PC-3 (cell line): Measurements from ENCODE around the gene RCCD1. TPM values are rescaled to one million over a fixed set of nuclear protein-coding genes. Genes with fewer than 3 reads are reported as not detected.

ENCODE experiments used
- ATAC-seq: fragments of 200-7000 bp; cut with Tn5 transposase; 2 replicates; pipeline ENCODE4 v1.9.1; 2020; ENCODE audit warnings: mild to moderate bottlenecking, moderate library complexity
- BruUV-seq: library from RNA; stranded (reverse); fragments of 400-500 nt; replicated peaks from 2 replicates; lab custom pipeline; 2021; lab: Mats Ljungman, UMichigan
- CTCF ChIA-PET: fragments of 300-600 bp; sonication (Branson Sonifier 250); formaldehyde crosslinking; loops from one replicate; lab custom pipeline; 2022; ENCODE audit warnings: antibody characterized with exemption; lab: Charles Lee
- POLR2A ChIA-PET: fragments of 300-600 bp; sonication (Branson Sonifier 250); formaldehyde crosslinking; loops from one replicate; lab custom pipeline; 2022; ENCODE audit warnings: antibody characterized with exemption; ENCODE audit not compliant: unreplicated experiment; lab: Charles Lee
- DNase-seq: peaks from one replicate; pipeline ENCODE4 v3.0.0-alpha.2; 2015
- H2AFZ ChIP-seq: fragments of 300-600 bp; sonication (generic); 2 replicates; pipeline ENCODE4 v1.6.0; 2016; ENCODE audit warnings: antibody characterized with exemption, low read length
- H3F3A ChIP-seq: fragments of 300-600 bp; sonication (generic); one replicate; pipeline ENCODE4 v1.6.0; 2017; ENCODE audit warnings: antibody characterized with exemption, low read length, control low read depth, mild to moderate bottlenecking; ENCODE audit not compliant: unreplicated experiment
- H3K27ac ChIP-seq: fragments of 300-600 bp; sonication (generic); 2 replicates; pipeline ENCODE4 v1.5.1; 2016; ENCODE audit warnings: mild to moderate bottlenecking, low read length
- H3K27me3 ChIP-seq: fragments of 300-600 bp; sonication (generic); 2 replicates; pipeline ENCODE4 v1.6.1; 2016; ENCODE audit warnings: low read length, mixed read lengths
- H3K36me3 ChIP-seq: fragments of 300-600 bp; sonication (generic); 2 replicates; pipeline ENCODE4 v1.6.1; 2016; ENCODE audit warnings: low read depth, mixed run types, low read length, mixed read lengths
- H3K4me1 ChIP-seq: fragments of 300-600 bp; sonication (generic); 2 replicates; pipeline ENCODE4 v1.5.1; 2016; ENCODE audit warnings: low read length; ENCODE audit not compliant: insufficient read depth
- H3K4me2 ChIP-seq: fragments of 300-600 bp; sonication (generic); 2 replicates; pipeline ENCODE4 v1.6.0; 2016; ENCODE audit warnings: low read length
- H3K4me3 ChIP-seq: fragments of 300-600 bp; sonication (generic); 2 replicates; pipeline ENCODE4 v1.5.1; 2016; ENCODE audit warnings: mild to moderate bottlenecking, low read length, mixed read lengths
- H3K79me2 ChIP-seq: fragments of 300-600 bp; sonication (generic); 2 replicates; pipeline ENCODE4 v1.6.1; 2017; ENCODE audit warnings: low read length, mixed read lengths
- H3K9ac ChIP-seq: fragments of 300-600 bp; sonication (generic); 2 replicates; pipeline ENCODE4 v1.6.0; 2016; ENCODE audit warnings: mild to moderate bottlenecking, low read length
- H3K9me2 ChIP-seq: fragments of 300-600 bp; sonication (generic); replicated peaks from 2 replicates; pipeline ENCODE4 v1.6.1; 2016; ENCODE audit warnings: mixed run types, low read length, mixed read lengths
- H3K9me3 ChIP-seq: fragments of 300-600 bp; sonication (generic); 2 replicates; pipeline ENCODE4 v1.6.1; 2016; ENCODE audit warnings: low read length, mixed read lengths
- H4K20me1 ChIP-seq: fragments of 300-600 bp; sonication (generic); 2 replicates; pipeline ENCODE4 v1.6.1; 2016; ENCODE audit warnings: low read length, mixed read lengths
- EZH2 ChIP-seq: fragments of 300-600 bp; sonication (generic); IDR thresholded peaks from one replicate; pipeline ENCODE4 v1.6.1; 2017; ENCODE audit warnings: antibody characterized with exemption, mild to moderate bottlenecking, low read length; ENCODE audit not compliant: unreplicated experiment
- EZH2phosphoT487 ChIP-seq: fragments of 300-600 bp; sonication (generic); IDR thresholded peaks from 2 replicates; pipeline ENCODE4 v1.6.1; 2018; ENCODE audit warnings: mild to moderate bottlenecking, antibody characterized with exemption, low read length, borderline replicate concordance
- intact Hi-C: fragments of 100-400 bp; cut with micrococcal nuclease; formaldehyde crosslinking; loops from 2 replicates; pipeline ENCODE4 v1.9.0; 2023
- total RNA-seq: library from RNA; depleted of rRNA; stranded (reverse); fragments of >200 nt; gene quantifications from 2 replicates; pipeline ENCODE4 v1.2.3, GENCODE V29; 2014
- TF ChIP-seq, protein P1 (sequence below): fragments of 300-600 bp; sonication (generic); conservative IDR thresholded peaks from 2 replicates; pipeline ENCODE4 v1.5.1; 2017; ENCODE audit warnings: antibody characterized with exemption, low read depth, mild to moderate bottlenecking, low read length

Gene RCCD1
- total RNA-seq, 1 experiment from 2014 or later, result 9.2 TPM

GRCh38 chr15:90988296-90988695 lies 33.6 kb downstream of the RCCD1 start:
- no peaks in the 10 kb centered on the region for H3K27me3 ChIP-seq
- H3F3A ChIP-seq, result no peaks in the 10 kb centered on the region
- H3K9me2 ChIP-seq, result no peaks in the 10 kb centered on the region
- H2AFZ ChIP-seq, result no peak overlapping the region
- BruUV-seq, result no TSS peak
- H3K36me3 ChIP-seq, result peaks cover 10% of the 10 kb centered on the region
- no peak overlapping the region for H3K27ac ChIP-seq
- H3K79me2 ChIP-seq, result peaks cover 98% of the 10 kb centered on the region
- no peak overlapping the region for H3K4me3 ChIP-seq
- H3K4me1 ChIP-seq, result peaks cover 5% of the 10 kb centered on the region; the same call in 1 of the 2 replicates
- H3K9ac ChIP-seq, result no peak overlapping the region
- TF ChIP-seq, protein P1, sequence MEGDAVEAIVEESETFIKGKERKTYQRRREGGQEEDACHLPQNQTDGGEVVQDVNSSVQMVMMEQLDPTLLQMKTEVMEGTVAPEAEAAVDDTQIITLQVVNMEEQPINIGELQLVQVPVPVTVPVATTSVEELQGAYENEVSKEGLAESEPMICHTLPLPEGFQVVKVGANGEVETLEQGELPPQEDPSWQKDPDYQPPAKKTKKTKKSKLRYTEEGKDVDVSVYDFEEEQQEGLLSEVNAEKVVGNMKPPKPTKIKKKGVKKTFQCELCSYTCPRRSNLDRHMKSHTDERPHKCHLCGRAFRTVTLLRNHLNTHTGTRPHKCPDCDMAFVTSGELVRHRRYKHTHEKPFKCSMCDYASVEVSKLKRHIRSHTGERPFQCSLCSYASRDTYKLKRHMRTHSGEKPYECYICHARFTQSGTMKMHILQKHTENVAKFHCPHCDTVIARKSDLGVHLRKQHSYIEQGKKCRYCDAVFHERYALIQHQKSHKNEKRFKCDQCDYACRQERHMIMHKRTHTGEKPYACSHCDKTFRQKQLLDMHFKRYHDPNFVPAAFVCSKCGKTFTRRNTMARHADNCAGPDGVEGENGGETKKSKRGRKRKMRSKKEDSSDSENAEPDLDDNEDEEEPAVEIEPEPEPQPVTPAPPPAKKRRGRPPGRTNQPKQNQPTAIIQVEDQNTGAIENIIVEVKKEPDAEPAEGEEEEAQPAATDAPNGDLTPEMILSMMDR, result no peak
- TF ChIP-seq EZH2phosphoT487, result no peak
- TF ChIP-seq EZH2, result no peak
- ChIA-PET POLR2A (no interaction called here), CTCF (no interaction called here)
- H4K20me1 ChIP-seq, result peaks cover 10% of the 10 kb centered on the region; the same call in 1 of the 2 replicates
- ATAC-seq (no peak), DNase-seq (no peak)
- no peak overlapping the region for H3K4me2 ChIP-seq
- intact Hi-C loops, result no loop called here
- no peaks in the 10 kb centered on the region for H3K9me3 ChIP-seq

DNA sequence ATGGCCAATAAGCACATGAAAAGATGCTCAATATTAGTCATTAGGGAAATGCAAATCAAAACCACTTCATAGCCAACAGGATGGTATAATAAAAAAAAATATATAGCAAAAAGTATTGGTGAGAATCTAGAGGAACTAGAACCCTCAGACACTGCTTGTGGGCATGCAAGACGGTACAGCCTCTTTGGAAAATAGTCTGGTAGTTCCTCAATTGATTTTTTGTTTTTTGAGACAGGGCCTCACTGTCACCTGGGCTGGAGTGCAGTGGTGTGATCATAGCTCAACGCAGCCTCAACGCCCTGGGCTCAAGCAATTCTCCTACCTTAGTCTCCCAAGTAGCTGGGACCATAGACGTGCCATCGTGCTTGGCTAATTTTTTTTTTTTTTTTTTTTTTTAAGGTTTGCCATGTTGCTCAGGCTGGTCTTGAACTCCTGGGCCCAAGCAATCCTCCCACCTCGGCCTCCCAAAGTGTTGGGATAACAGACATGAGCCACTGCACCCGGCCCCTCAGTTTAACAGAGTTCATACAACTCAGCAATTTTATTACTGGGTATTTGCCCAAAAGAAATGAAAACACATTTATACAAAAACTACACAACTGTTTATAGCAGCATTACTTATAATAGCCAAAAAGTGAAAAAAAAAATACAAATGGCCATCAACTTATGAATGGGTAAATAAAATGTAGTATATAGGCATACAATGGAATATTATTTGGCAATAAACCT lies 34.5 kb downstream of the RCCD1 start:
- POLR2A ChIA-PET, result no interaction called here
- H3K9me3 ChIP-seq, result no peaks in the 10 kb centered on the region
- no peak overlapping the region for H3K9ac ChIP-seq
- peaks cover 10% of the 10 kb centered on the region; the same call in 1 of the 2 replicates for H4K20me1 ChIP-seq
- H3K4me1 ChIP-seq, result peaks cover 5% of the 10 kb centered on the region; the same call in 1 of the 2 replicates
- DNase-seq (no peak), ATAC-seq (no peak)
- CTCF ChIA-PET, result no interaction called here
- no TSS peak for BruUV-seq
- H3K9me2 ChIP-seq, result no peaks in the 10 kb centered on the region
- H3K27me3 ChIP-seq, result no peaks in the 10 kb centered on the region
- H3K4me2 ChIP-seq, result no peak overlapping the region
- H3F3A ChIP-seq, result no peaks in the 10 kb centered on the region
- no peak overlapping the region for H3K27ac ChIP-seq
- TF ChIP-seq, protein P1, result no peak
- TF ChIP-seq EZH2phosphoT487 (no peak), EZH2 (no peak)
- no peak overlapping the region for H3K4me3 ChIP-seq
- H3K79me2 ChIP-seq, result peaks cover 99% of the 10 kb centered on the region
- H3K36me3 ChIP-seq, result peaks cover 4% of the 10 kb centered on the region; the same call in 1 of the 2 replicates
- no peak overlapping the region for H2AFZ ChIP-seq
- intact Hi-C loops, result no loop called here

- H3K4me2 ChIP-seq, result no peak overlapping the region
- peaks cover 10% of the 10 kb centered on the region; the same call in 1 of the 2 replicates for H4K20me1 ChIP-seq
- BruUV-seq, result no TSS peak
- H2AFZ ChIP-seq, result no peak overlapping the region
- intact Hi-C loops, result loop anchor here (5.0 kb wide), 2 partner anchors 33 to 58 kb away; partner anchors contain the start of gene HDDC3
- H3K9ac ChIP-seq, result no peak overlapping the region
- H3K36me3 ChIP-seq, result no peaks in the 10 kb centered on the region
- H3K9me2 ChIP-seq, result no peaks in the 10 kb centered on the region
- no peak overlapping the region for H3K4me3 ChIP-seq
- CTCF ChIA-PET, result no interaction called here
- ATAC-seq (no peak), DNase-seq (no peak)
- H3K9me3 ChIP-seq, result no peaks in the 10 kb centered on the region
- TF ChIP-seq EZH2, result no peak
- no peak for TF ChIP-seq EZH2phosphoT487
- TF ChIP-seq, protein P1, result no peak
- H3K27me3 ChIP-seq, result no peaks in the 10 kb centered on the region
- peaks cover 5% of the 10 kb centered on the region; the same call in 1 of the 2 replicates for H3K4me1 ChIP-seq
- H3F3A ChIP-seq, result no peaks in the 10 kb centered on the region
- no peak overlapping the region for H3K27ac ChIP-seq
- peaks cover 94% of the 10 kb centered on the region for H3K79me2 ChIP-seq
- POLR2A ChIA-PET, result no interaction called here
Measured at GRCh38 chr15:90990446-90990845, 35.8 kb downstream of the RCCD1 start.
